Coronary artery (tissue), 2 donors: ENCODE results near the gene DNAAF5.

Source experiments
- DNase-seq: peaks from one replicate; pipeline ENCODE4 v3.0.0-alpha.2; 2017; ENCODE audit warnings: low spot score
- H3K27ac ChIP-seq, 2 donors: fragments of 200-600 bp; sonication (generic); one replicate each; pipeline ENCODE4 v1.5.1; 2016 to 2019
- H3K4me3 ChIP-seq: fragments of 200-600 bp; sonication (generic); 2 replicates; pipeline ENCODE4 v1.5.1; 2016; ENCODE audit warnings: mild to moderate bottlenecking, moderate library complexity
- TF ChIP-seq, protein P1 (sequence below): fragments of 200-600 bp; sonication (generic); IDR thresholded peaks from one replicate; pipeline ENCODE4 v1.5.1; 2019; ENCODE audit warnings: antibody characterized with exemption

Gene DNAAF5

DNA sequence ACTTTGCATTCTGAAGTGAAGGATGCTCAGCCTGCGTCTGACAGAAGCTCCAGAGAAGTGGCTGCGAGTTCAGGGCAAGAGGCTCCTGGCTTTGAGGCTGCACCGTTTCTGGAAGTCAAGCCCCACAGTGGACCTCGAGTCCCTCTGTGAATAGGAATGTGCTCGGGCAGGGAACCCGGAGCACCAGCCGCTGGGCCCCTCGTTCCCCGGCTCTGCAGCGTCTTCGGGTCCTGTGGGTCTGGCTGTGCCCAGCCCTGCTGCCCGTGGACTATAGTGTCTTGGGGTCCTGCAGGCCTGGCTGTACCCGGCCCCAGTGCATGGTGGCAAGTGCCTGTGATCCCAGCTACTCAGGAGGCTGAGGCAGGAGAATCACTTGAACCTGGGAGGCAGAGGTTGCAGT, 45.9 kb downstream of the DNAAF5 start:
- no peak for DNase-seq
- TF ChIP-seq, protein P1, sequence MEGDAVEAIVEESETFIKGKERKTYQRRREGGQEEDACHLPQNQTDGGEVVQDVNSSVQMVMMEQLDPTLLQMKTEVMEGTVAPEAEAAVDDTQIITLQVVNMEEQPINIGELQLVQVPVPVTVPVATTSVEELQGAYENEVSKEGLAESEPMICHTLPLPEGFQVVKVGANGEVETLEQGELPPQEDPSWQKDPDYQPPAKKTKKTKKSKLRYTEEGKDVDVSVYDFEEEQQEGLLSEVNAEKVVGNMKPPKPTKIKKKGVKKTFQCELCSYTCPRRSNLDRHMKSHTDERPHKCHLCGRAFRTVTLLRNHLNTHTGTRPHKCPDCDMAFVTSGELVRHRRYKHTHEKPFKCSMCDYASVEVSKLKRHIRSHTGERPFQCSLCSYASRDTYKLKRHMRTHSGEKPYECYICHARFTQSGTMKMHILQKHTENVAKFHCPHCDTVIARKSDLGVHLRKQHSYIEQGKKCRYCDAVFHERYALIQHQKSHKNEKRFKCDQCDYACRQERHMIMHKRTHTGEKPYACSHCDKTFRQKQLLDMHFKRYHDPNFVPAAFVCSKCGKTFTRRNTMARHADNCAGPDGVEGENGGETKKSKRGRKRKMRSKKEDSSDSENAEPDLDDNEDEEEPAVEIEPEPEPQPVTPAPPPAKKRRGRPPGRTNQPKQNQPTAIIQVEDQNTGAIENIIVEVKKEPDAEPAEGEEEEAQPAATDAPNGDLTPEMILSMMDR = no peak
- Histone ChIP-seq H3K4me3 (no peak overlapping the region), H3K27ac (peak overlapping the region; percentile 81 to 90)

DNA sequence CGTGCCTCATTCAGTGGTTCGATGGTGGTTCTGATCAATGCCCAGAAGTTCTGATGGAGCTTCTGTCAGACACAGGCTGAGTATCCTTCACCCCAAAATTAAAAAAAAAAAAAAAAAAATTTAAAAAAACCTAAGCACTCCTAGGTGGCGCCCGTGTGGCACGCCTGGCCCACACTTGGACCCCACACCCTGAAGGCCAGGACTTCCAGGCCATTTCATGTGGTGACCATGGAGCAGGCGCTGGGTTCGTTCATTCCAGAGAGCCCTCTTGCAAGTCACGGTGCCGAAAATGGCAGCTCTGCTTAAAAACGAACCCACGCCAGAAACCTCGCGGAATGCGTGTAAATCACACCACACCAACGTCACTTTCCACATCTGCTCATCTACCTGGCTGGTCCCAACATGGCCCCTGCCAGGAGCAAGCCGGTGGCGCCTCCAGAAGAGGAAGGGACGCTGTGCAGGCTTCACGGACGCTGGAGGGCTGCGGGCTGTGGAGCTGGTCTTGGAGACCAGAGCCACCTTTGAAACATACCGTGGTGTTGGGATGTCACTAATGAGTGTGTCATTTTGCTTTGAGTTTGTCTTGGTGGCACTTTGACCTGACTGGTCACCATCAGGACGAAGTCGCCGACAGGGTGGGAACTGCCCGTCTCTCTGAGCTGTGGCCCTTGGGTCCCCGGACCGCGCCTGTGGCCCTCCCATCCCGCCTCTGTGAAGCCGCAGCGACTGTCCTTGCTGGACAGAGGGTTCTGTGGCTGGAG, 46.5 kb downstream of the DNAAF5 start:
- TF ChIP-seq, protein P1 = no peak
- Histone ChIP-seq H3K27ac (no peak overlapping the region), H3K4me3 (no peak overlapping the region)
- DNase-seq = no peak

DNA sequence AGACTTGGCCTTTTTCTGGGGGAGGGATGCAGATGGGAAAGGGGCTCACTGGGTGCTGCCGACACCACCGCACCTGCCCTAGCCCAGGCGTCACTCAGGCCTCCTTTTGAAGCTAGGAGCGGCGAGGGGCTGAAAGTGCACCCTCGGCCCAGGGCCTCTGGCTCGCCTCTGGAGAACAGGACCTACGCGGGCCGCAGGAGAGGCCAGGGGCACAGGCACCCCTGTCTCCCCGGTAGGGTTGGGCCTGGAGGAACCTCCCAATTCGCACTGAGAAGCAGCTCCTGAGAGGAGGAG, 47.1 kb downstream of the DNAAF5 start:
- no peak overlapping the region for H3K4me3 ChIP-seq
- H3K27ac ChIP-seq = no peak overlapping the region
- no peak for DNase-seq
- TF ChIP-seq, protein P1 = no peak

DNA sequence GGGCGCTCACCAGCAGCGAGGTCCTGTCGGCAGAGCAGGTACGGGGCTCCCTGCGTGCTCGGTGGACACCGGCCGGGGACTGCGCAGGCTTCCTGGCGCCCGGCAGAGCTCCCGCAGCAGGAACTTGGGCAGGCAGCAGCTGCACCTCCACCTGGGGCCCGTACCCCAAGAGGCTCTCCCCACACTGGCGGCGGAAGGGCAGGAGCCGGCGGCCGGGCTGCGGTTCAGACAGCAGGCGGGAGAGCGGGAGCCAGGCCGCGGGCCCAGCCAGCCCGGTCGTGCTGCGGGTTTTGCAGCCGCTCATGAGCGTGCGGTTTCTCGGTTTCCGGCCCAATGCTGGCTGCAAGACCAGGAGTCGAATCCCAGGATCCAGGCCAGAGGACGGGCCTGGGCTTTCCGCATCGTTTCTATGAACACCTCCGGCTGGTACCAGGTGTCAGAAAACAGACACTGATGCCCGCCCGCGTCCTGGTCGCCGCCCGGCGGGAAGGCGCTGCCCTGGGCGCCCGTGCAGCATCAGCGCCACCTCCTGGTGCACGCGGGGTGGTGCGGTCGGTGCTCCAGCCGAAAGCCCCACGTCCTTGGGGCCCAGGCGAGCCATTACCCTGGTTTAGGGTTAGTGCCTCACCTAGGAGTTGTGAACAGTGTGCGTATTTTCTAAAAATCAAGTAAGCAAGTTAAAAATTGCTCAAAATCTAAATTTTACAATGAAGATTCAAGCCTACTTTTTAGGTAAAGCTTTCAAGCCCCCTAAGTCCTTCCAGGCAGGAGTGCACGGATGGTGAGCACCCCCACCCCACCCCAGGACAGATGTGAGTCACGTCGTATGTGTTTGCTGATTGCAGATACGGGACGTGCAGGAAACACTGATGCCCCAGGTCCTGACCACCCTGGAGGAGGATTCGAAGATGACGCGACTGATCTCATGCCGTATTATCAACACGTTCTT, 47.9 kb downstream of the DNAAF5 start:
- DNase-seq = no peak
- no peak overlapping the region for H3K4me3 ChIP-seq
- H3K27ac ChIP-seq = no peak overlapping the region
- TF ChIP-seq, protein P1 = peak; percentile 90

DNA sequence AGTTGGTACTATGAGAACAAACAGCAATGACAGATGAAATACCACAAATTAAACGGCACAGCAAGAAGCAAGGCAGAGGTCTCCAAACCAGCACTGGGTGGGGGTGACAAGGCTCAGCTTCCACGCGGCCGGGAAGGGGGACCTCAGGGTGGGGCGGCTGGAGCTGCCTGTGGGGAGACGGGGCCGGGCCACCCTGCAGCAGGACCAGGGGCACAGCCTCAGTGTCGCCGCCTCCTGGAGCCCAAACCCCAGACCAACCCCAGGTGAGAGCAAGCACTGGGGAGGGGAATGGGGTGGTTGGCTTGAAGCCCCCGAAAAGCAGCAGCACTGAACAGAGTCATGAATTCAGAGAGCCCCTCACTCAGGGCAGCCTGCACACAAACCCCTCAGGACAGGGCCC, 49.9 kb downstream of the DNAAF5 start:
- Histone ChIP-seq H3K4me3 (no peak overlapping the region), H3K27ac (no peak overlapping the region)
- TF ChIP-seq, protein P1 = no peak
- no peak for DNase-seq

DNA sequence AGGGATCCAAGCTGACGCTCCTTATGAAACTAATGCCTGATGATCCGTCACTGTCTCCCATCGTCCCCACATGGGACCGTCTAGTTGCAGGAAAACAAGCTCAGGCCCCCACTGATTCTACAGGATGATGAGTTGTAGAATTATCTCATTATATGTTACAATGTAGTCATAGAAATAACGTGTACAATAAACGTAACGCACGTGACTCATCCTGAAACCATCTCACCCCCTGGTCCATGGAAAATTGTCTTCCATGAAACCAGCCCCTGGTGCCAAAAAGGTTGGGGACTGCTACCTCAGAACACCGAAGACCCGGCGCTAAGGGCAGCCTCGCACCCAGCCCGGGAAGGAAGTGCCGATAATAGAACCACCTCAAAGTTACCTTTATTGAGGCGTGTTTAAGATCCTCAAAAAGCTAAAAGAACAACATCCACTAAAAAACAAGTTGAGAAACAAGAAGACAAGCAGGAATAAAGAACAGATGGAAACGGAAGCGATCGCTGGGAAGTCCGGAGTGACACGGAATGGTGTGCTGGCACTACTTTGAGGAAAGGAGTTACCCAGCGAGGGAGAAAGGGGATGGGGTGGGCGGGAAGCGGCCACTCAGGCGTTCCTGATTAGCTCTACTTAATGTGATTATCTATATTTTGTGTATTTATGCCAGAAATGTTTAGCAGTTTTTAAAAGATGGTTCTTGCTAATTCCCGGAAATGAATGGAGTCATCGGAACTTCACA, 50.7 kb downstream of the DNAAF5 start:
- no peak for DNase-seq
- TF ChIP-seq, protein P1 = no peak
- H3K27ac ChIP-seq = no peak overlapping the region

More for the DNA sequence above, 50.7 kb downstream of the DNAAF5 start:
- H3K4me3 ChIP-seq = no peak overlapping the region
